KOPT-K1 (cell line): ENCODE data around the gene CADM4.
"Not testable (repeated sequence)": the region's sequence is repeated elsewhere in the genome, so short reads cannot be mapped to it uniquely, and the experiment has no call there.

Experiments
- H3K27ac ChIP-seq: fragments of 200-600 bp; sonication (generic); 2 replicates; pipeline ENCODE4 v1.5.1; 2016; ENCODE audit warnings: antibody characterized with exemption, mild to moderate bottlenecking, low read depth, low read length; ENCODE audit not compliant: poor library complexity, severe bottlenecking
- H3K36me3 ChIP-seq: fragments of 200-600 bp; sonication (generic); 2 replicates; pipeline ENCODE4 v1.5.1; 2017; ENCODE audit warnings: antibody characterized with exemption, mild to moderate bottlenecking, low read length, moderate library complexity; ENCODE audit not compliant: insufficient read depth
- H3K9me3 ChIP-seq: fragments of 200-600 bp; sonication (generic); 2 replicates; pipeline ENCODE4 v1.5.1; 2017; ENCODE audit warnings: antibody characterized with exemption, low read length, mild to moderate bottlenecking; ENCODE audit not compliant: insufficient read depth, poor library complexity, severe bottlenecking

CADM4 gene

DNA sequence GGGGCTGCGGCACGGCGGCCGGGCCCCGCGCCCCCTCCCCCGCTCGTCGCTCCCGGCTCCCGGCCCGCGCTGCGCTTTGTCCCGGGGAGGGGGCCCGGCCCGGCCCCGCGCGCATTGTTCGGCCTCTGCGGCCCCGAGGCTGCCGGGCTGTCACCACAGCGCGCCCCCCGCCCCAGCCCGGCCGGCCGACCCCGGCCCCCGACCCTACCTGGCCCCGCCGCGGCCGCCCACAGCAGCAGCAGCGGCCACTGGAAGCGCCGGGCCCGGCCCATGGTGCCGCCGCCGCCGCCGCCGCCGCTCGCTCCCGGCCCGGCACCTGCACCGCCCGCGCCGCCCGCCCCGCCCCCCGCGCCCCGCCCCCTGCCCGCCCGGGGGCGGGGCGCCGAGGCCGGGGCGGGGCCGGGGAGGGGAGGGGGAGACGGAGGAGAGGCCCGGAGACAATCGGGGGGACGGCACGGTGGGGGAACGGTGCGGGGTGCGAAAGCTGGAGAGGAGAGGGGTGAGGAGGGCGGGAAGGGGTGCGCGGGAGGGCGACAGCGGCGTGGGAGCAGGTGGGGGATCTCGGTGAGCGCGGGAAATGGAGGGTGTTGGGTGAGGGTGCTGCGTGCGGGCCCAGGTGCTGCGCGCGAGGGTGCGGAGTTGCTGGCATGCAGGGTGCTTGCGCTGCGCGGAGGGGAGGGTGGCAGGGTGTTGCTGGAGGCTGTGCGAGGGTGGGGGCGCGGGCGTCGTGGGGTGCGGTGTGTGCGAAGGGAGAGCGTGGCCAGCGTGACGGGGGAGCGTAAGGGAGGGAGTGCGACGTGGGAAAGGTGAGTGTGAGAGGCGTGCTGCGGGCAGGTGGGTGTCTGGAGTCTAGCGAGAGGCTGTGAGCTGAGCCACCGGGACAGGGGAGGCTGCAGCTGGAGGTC lies at the start of gene CADM4:
TSS of gene CADM4 (minus strand) at position 332 of the 905 bp plus-strand sequence. CDS start at position 272, 60 bp downstream.
- Histone ChIP-seq H3K9me3 (no peaks in the 10 kb centered on the region), H3K27ac (no peak within 1 kb of the TSS), H3K36me3 (no peaks in the 10 kb centered on the region)

DNA sequence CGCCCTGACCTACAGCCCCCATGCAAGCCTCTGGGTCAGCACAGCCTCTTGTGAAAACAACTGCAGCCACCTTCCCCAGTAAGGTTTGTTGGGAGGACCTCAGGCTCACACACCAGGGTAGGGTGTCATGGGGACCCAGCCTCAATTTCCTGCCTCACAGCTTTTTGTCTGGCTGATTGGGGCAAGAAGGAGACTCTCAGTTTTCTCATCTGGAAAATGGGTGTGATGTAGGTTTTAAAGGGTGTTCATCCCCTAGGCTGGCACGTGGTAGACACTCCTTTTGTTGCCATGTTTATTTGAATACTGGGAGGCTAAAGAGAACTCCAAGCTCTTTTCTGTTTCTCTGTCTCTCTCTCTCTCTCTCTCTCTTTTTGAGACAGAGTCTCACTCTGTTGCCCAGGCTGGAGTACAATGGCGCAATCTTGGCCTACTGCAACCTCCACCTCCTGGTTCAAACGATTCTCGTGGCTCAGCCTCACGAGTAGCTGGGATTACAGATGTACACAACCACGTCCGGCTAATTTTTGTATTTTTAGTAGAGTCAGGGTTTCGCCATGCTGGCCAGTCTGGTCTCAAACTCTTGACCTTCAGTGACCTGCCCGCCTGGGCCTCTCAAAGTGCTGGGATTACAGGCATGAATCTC lies 48.5 kb upstream of the CADM4 start:
- H3K36me3 ChIP-seq: no peaks in the 10 kb centered on the region
- no peak overlapping the region for H3K27ac ChIP-seq
- H3K9me3 ChIP-seq: peaks cover 26% of the 10 kb centered on the region

DNA sequence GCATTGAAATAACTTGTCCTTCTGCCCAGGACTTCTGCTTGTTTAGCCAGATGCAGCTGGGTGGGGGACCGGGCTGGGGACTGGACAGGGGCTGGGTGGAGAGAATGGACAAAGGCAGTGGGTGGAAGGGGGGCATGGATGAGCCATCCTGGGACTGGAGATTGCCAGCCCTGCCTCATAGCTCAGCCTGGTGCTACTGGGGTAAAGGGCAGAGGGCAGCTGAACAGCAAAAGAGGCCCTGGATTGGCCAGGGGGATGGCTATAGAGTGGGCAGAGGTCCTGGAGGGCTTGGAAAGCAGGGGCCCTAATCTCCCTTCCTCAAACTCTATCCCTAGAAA lies 48.0 kb upstream of the CADM4 start:
- H3K27ac ChIP-seq: no peak overlapping the region
- H3K36me3 ChIP-seq: no peaks in the 10 kb centered on the region
- H3K9me3 ChIP-seq: peaks cover 25% of the 10 kb centered on the region

DNA sequence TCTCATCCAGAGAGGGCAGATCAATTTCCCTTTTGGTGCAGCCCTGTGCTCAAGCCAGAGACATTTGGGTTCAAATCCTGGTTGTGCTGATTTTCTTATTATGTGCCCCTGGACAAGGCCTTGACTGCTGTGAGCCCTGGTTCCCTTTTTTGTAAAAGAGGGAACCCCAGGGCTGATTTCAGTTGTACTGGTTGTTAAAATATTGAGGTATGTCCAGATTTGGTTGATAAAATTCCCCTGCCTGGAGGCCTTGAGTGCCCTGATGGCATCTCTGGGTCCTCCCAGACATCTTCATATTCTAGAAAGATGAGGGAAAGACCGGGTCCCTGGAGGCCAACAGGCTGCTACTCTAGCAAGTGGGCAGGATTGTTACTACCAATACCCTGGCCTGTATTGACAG lies 44.7 kb upstream of the CADM4 start:
- Histone ChIP-seq H3K27ac (no peak overlapping the region), H3K9me3 (no peaks in the 10 kb centered on the region), H3K36me3 (no peaks in the 10 kb centered on the region)

DNA sequence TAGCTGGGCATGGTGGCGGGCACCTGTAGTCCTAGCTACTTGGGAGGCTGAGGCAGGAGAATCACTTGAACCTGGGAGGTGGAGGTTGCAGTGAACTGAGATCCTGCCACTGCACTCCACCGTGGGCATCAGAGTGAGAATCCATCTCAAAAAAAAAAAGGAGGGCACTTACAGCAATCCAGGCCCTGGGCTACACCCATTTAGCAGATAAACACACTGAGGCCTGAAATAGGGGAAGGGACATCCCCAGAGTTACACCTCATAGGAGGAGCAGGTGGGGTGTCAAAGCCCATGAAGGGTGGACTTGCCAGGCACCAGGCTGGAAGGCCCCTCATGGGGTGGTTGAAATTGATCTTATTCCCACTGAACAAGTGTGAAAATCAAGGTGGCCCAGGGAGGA lies 44.3 kb upstream of the CADM4 start:
- Histone ChIP-seq H3K27ac (no peak overlapping the region), H3K36me3 (no peaks in the 10 kb centered on the region), H3K9me3 (no peaks in the 10 kb centered on the region)

DNA sequence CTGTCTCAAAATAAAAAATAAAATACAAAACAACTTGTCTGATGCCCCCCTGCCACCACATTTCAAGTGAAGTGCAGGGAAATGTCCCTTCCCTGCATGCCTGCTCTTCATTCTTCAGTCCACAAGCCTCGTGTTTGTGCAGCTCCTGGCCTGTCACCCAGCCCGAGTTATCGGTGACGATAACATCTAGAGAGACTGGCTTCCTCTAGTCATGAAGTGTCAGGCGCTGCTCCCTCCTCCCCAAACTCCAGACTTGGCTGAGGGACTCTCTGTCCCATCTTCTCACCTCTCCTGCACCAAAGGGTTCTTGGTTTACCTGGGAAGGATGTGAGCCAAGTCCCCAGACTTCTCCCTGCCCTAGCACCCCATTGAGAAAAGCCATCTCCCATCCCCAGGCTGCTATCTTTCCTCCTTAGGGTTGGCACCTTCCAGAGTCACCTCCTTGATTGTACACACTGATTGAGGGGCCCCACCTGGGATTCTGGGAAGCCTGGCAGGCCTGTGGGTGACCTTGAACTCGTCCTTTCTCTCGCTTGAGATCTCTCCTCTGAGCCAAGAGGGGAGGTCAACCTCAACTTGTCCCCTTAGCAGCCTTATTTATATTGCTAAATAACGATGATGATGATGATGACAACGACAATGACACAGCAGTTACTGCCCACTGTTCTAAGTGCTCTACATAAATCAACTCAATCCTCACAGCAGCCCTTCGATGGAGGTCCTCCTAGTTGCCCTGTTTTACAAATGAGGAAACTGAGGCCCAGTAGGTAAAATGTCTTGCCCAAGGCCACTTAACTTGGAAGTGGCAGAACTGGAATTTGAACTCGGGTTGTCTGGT lies 43.4 kb upstream of the CADM4 start:
- H3K36me3 ChIP-seq: no peaks in the 10 kb centered on the region
- H3K27ac ChIP-seq: no peak overlapping the region
- H3K9me3 ChIP-seq: no peaks in the 10 kb centered on the region

- H3K27ac ChIP-seq, H3K36me3 ChIP-seq, H3K9me3 ChIP-seq: not testable (repeated sequence)
Observed at GRCh38 chr19:43682269-43682668, 42.6 kb upstream of the CADM4 start.

- H3K36me3 ChIP-seq: no peaks in the 10 kb centered on the region
- H3K9me3 ChIP-seq: no peaks in the 10 kb centered on the region
- no peak overlapping the region for H3K27ac ChIP-seq
Observed at GRCh38 chr19:43681821-43682220, 42.2 kb upstream of the CADM4 start.

- H3K27ac ChIP-seq: no peak overlapping the region
- no peaks in the 10 kb centered on the region for H3K9me3 ChIP-seq
- no peaks in the 10 kb centered on the region for H3K36me3 ChIP-seq
Observed at GRCh38 chr19:43678512-43679261, 39.0 kb upstream of the CADM4 start.

DNA sequence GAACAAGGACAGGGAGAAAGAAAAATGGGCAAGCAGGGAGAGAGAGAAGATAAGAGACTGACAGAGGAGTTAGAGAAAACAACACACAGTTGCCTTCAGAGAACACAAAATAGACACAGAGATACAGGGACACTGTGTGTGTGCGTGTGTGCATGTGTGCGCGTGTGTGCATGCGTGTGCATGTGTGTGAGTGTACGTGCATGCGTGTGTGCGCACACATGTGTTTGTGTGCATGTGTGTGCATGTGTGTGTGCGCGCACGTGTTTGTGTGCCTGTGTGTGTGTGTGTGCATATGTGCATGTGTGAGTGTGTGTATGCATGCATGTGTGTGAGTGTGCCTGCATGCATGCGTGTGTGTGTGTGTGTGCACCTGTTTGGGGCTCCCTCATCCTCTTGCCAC lies 36.3 kb upstream of the CADM4 start:
- Histone ChIP-seq H3K9me3 (no peaks in the 10 kb centered on the region), H3K36me3 (no peaks in the 10 kb centered on the region), H3K27ac (no peak overlapping the region)

DNA sequence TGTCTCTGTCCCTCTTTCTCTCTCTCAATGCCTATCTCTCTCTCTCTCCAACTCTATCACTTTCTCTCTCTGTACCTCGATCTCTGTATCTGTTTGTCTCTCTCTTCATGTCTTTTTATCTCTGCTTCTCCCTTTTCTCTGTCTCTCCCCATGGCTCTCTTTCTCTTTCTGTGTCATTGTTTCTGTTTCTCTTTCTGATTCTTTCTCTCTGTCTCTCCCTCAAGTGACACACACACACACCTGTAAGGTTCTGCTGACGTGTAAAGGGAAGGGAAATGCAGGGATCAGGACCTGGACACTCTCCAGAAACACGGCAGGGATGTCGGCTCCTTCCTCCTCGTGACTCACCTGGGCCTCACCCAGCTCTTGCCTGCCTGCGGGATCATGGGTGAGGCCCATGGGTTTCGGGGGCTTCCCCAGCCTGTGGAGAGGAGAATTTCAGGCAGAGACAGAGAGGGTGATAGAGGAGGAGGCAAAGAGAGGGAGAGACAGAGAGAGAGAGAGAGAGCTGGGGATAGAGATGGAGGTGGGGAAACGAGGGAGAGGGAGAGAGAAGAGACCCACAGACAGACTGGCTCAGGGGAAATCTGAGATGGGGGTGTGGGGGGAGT lies 35.7 kb upstream of the CADM4 start:
- H3K36me3 ChIP-seq: no peaks in the 10 kb centered on the region
- no peaks in the 10 kb centered on the region for H3K9me3 ChIP-seq
- no peak overlapping the region for H3K27ac ChIP-seq

- H3K27ac ChIP-seq: no peak overlapping the region
Observed at GRCh38 chr19:43674596-43674995, 34.9 kb upstream of the CADM4 start.

GRCh38 chr19:43674183-43674582 lies 34.5 kb upstream of the CADM4 start:
- Histone ChIP-seq H3K36me3 (no peaks in the 10 kb centered on the region), H3K9me3 (no peaks in the 10 kb centered on the region), H3K27ac (no peak overlapping the region)

More at GRCh38 chr19:43674596-43674995, 34.9 kb upstream of the CADM4 start:
- no peaks in the 10 kb centered on the region for H3K9me3 ChIP-seq
- no peaks in the 10 kb centered on the region for H3K36me3 ChIP-seq

DNA sequence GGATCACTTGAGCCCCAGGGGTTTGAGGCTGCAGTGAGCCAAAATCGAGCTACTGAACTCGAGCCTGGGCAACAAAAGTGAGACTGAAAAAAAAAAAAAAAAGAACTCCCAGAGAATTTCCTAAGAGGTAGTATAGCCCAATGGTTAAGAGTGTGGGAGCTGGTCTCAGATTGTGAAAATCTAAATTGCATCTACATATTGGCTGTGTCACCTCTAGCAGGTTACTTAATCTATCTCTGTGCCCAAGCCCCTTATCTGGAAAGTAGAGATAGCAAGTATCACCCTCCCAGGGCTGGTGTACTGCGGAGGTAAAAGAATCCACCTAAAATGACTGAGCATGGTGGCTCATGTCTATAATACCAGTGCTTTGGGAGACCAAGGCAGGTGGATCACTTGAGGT lies 34.0 kb upstream of the CADM4 start:
- no peaks in the 10 kb centered on the region for H3K36me3 ChIP-seq
- H3K9me3 ChIP-seq: no peaks in the 10 kb centered on the region
- no peak overlapping the region for H3K27ac ChIP-seq
